HCT116 (cell line): ENCODE results near the gene MRGPRX2.

Experiments
- CEBPB ChIP-seq: IDR thresholded peaks from 2 replicates; pipeline ENCODE4 v1.6.1; 2012; ENCODE audit warnings: low read depth
- EZH2 ChIP-seq: fragments of 200-600 bp; sonication (generic); IDR thresholded peaks from 2 replicates; pipeline ENCODE4 v1.6.1; 2017; ENCODE audit warnings: antibody characterized with exemption, mixed run types
- EZH2phosphoT487 ChIP-seq: fragments of 200-600 bp; IDR thresholded peaks from 2 replicates; pipeline ENCODE4 v1.6.1; 2018; ENCODE audit warnings: antibody characterized with exemption, borderline replicate concordance
- JUND ChIP-seq: IDR thresholded peaks from 2 replicates; pipeline ENCODE4 v1.6.1; 2012
- POLR2A ChIP-seq: IDR thresholded peaks from 2 replicates; pipeline ENCODE4 v1.7.0; 2011; ENCODE audit warnings: borderline replicate concordance; ENCODE audit not compliant: insufficient read depth, insufficient read length; ENCODE audit errors: extremely low read depth
- POLR2AphosphoS5 ChIP-seq: IDR thresholded peaks from 2 replicates; pipeline ENCODE4 v1.6.1; 2011; ENCODE audit warnings: mild to moderate bottlenecking, low read depth, low read length, moderate library complexity
- RAD21 ChIP-seq: IDR thresholded peaks from 2 replicates; pipeline ENCODE4 v1.6.1; 2012; ENCODE audit warnings: low read depth, mild to moderate bottlenecking
- SIN3A ChIP-seq: IDR thresholded peaks from 2 replicates; pipeline ENCODE4 v1.6.1; 2012; ENCODE audit warnings: low read depth
- TF ChIP-seq, protein P1 (sequence below): IDR thresholded peaks from 2 replicates; pipeline ENCODE4 v1.6.1; 2012
- TF ChIP-seq, protein P2 (sequence below), 3 experiments: fragments of 200-600 bp in 1 of 3; sonication (generic) in 1 of 3; IDR thresholded peaks in 2 of 3; conservative IDR thresholded peaks in 1 of 3; 2 replicates each; pipeline ENCODE4 v1.5.1; 2012 to 2017; ENCODE audit warnings: low read depth in 2 of 3, low read length in 2 of 3, antibody characterized with exemption in 1 of 3, borderline replicate concordance in 1 of 3, control low read depth in 1 of 3, mild to moderate bottlenecking in 1 of 3, mixed read lengths in 1 of 3, mixed run types in 1 of 3, moderate library complexity in 1 of 3; ENCODE audit not compliant: insufficient read depth in 1 of 3
- TF ChIP-seq, protein P3 (sequence below): IDR thresholded peaks from 2 replicates; pipeline ENCODE4 v1.6.1; 2012; ENCODE audit warnings: low read depth
- TF ChIP-seq, protein P4 (sequence below): IDR thresholded peaks from 2 replicates; pipeline ENCODE4 v1.6.1; 2011; ENCODE audit warnings: mild to moderate bottlenecking, low read length, moderate library complexity; ENCODE audit not compliant: insufficient replicate concordance; ENCODE audit errors: extremely low read depth
- TF ChIP-seq, protein P5 (sequence below): IDR thresholded peaks from 2 replicates; pipeline ENCODE4 v1.6.1; 2012

DNA sequence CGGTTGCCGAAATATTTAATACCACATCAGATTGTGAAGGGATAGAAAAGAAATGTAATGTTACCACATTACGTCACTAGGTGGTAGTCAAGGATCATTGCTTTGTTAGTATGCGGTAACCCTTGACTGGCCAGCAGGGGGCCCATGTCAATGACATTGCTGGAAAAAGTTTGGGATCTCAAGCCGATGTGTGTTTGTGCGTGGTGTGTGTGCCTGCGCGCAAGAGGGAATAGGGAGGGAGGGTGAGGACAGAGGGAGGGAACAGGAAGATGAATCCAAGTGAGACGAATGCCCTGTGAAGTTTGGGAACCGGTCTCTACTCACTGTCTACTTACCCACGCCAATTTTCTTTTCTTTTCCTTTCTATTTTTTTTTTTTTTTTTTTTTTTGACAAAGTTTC is 10.7 kb upstream of the MRGPRX2 start:
- TF ChIP-seq, protein P1, sequence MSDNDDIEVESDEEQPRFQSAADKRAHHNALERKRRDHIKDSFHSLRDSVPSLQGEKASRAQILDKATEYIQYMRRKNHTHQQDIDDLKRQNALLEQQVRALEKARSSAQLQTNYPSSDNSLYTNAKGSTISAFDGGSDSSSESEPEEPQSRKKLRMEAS, result no peak
- no peak for TF ChIP-seq POLR2A
- TF ChIP-seq, protein P2, sequence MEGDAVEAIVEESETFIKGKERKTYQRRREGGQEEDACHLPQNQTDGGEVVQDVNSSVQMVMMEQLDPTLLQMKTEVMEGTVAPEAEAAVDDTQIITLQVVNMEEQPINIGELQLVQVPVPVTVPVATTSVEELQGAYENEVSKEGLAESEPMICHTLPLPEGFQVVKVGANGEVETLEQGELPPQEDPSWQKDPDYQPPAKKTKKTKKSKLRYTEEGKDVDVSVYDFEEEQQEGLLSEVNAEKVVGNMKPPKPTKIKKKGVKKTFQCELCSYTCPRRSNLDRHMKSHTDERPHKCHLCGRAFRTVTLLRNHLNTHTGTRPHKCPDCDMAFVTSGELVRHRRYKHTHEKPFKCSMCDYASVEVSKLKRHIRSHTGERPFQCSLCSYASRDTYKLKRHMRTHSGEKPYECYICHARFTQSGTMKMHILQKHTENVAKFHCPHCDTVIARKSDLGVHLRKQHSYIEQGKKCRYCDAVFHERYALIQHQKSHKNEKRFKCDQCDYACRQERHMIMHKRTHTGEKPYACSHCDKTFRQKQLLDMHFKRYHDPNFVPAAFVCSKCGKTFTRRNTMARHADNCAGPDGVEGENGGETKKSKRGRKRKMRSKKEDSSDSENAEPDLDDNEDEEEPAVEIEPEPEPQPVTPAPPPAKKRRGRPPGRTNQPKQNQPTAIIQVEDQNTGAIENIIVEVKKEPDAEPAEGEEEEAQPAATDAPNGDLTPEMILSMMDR (IDR thresholded peaks at IDR 0.05 in 2 of 3, conservative IDR thresholded peaks at IDR 0.05 in 1 of 3; ENCODE audit: borderline replicate concordance in 1 of 3, insufficient read depth in 1 of 3, low read depth in 2 of 3, low read length in 2 of 3), result peak; percentile 92 to 100 (median 99)
- TF ChIP-seq, protein P3, sequence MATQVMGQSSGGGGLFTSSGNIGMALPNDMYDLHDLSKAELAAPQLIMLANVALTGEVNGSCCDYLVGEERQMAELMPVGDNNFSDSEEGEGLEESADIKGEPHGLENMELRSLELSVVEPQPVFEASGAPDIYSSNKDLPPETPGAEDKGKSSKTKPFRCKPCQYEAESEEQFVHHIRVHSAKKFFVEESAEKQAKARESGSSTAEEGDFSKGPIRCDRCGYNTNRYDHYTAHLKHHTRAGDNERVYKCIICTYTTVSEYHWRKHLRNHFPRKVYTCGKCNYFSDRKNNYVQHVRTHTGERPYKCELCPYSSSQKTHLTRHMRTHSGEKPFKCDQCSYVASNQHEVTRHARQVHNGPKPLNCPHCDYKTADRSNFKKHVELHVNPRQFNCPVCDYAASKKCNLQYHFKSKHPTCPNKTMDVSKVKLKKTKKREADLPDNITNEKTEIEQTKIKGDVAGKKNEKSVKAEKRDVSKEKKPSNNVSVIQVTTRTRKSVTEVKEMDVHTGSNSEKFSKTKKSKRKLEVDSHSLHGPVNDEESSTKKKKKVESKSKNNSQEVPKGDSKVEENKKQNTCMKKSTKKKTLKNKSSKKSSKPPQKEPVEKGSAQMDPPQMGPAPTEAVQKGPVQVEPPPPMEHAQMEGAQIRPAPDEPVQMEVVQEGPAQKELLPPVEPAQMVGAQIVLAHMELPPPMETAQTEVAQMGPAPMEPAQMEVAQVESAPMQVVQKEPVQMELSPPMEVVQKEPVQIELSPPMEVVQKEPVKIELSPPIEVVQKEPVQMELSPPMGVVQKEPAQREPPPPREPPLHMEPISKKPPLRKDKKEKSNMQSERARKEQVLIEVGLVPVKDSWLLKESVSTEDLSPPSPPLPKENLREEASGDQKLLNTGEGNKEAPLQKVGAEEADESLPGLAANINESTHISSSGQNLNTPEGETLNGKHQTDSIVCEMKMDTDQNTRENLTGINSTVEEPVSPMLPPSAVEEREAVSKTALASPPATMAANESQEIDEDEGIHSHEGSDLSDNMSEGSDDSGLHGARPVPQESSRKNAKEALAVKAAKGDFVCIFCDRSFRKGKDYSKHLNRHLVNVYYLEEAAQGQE, result no peak
- TF ChIP-seq POLR2AphosphoS5, result no peak
- TF ChIP-seq EZH2, result no peak
- TF ChIP-seq JUND, result no peak
- no peak for TF ChIP-seq CEBPB
- no peak for TF ChIP-seq SIN3A
- TF ChIP-seq, protein P4, sequence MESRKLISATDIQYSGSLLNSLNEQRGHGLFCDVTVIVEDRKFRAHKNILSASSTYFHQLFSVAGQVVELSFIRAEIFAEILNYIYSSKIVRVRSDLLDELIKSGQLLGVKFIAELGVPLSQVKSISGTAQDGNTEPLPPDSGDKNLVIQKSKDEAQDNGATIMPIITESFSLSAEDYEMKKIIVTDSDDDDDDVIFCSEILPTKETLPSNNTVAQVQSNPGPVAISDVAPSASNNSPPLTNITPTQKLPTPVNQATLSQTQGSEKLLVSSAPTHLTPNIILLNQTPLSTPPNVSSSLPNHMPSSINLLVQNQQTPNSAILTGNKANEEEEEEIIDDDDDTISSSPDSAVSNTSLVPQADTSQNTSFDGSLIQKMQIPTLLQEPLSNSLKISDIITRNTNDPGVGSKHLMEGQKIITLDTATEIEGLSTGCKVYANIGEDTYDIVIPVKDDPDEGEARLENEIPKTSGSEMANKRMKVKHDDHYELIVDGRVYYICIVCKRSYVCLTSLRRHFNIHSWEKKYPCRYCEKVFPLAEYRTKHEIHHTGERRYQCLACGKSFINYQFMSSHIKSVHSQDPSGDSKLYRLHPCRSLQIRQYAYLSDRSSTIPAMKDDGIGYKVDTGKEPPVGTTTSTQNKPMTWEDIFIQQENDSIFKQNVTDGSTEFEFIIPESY, result peak; percentile 22
- TF ChIP-seq RAD21, result peak; percentile 99
- TF ChIP-seq, protein P5, sequence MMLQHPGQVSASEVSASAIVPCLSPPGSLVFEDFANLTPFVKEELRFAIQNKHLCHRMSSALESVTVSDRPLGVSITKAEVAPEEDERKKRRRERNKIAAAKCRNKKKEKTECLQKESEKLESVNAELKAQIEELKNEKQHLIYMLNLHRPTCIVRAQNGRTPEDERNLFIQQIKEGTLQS, result no peak
- no peak for TF ChIP-seq EZH2phosphoT487
